HG02759 (cell line): Measurements from ENCODE around the gene RPL3.
"Not testable (repeated sequence)": the region's sequence is repeated elsewhere in the genome, so short reads cannot be mapped to it uniquely, and the experiment has no call there.

Source experiments
- ATAC-seq: cut with Tn5 transposase; IDR thresholded peaks from one replicate; pipeline ENCODE4 v1.9.1; 2021; ENCODE audit warnings: mild to moderate bottlenecking, moderate library complexity; ENCODE audit not compliant: unreplicated experiment

The RPL3 gene

GRCh38 chr22:39352306-39352891 lies 33.0 kb upstream of the RPL3 start:
- ATAC-seq: no peak

GRCh38 chr22:39351689-39352214 lies 32.3 kb upstream of the RPL3 start:
- ATAC-seq: peak; percentile 55

DNA sequence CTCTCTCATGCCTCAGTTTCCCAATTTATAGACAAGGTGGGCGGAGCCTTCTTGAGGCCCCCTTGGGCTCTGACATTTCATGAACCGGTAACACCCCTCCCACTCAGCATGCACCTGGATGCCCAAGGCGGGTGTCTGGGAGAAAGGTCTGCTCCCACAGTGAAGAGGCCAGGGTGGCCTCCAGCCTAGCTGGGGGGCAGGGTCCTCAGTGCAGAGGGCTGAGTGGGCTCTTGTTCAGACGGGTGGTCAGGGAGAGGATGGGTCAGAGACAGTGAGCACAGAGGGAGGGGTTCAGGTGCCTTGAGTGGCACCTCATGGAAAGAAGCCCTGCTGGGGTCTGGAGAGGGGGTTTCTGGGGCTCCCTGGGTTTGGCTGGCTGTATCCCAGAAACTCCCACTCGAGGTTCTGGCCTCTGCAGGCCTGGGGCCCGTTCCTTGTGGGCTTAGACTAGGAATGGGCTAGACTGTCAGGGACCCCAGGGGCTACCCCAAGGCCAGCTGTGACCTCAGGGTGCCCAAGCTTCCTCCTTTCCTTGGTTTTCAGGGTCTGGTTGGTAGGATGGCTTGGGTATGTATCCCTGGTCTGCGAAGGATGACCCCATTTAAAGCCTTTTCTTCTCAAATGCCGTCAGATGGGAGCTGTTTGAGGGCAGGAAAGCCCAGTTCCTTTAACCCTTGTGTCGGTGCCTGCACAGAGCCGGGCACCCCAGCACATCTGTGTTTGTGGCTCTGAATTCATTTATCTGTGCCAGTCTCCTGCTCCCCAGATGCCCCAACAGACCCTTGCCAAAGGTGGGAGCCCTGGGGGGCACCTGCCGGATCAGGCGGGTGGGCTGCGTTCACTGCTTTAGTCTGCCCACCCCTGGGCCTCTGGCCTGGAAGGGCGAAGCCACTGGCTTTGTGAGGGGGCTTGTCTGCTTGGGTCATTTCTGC lies 31.6 kb upstream of the RPL3 start:
- ATAC-seq: peak; percentile 6

GRCh38 chr22:39349967-39350726 lies 30.7 kb upstream of the RPL3 start, which contains the start of gene SYNGR1:
SYNGR1 (plus strand) TSS chr22:39349991; CDS start chr22:39350011, 20 bp downstream.
- ATAC-seq: no peak

DNA sequence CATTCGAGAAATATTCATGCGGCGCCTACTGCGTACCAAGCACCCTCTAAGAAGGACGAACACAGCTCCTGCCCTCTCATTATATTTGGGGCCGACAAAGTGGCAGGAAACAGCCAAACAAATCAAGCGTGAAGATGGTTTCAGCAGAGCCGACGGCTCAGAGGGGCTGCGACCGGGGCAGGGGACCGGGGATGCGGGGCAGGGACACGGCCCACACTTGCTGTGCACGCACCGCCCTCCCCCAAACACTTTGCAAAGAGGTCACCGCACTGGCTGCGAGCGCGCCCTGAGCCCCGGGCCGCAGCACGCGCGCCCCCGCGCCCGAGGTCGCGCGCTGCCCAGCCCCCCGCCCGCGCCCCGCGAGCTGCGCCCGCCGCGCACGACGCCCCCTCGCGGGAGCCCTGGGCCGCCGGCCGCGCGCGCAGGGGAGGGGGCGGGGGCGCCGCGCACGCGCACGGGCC lies 30.1 kb upstream of the RPL3 start:
- ATAC-seq: peak; percentile 56

GRCh38 chr22:39348909-39349505 lies 29.6 kb upstream of the RPL3 start:
- peak; percentile 18 for ATAC-seq

DNA sequence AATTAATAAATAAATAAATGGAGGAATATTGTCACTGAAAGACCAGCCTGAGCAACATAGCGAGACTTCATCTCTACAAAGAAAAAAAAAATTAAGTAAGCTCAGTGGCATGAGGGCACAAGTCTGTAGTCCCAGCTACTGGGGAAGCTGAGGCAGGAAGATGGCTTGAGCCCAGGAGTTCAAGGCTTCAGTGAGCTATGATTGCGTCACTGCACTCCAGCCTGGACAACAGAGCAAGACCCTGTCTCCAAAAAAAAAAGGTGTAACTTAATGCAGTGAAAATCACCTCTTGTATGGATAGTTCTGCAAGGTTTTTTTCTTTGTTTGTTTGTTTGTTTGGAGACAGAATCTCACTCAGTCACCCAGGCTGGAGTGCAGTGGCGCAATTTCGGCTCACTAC lies 25.8 kb upstream of the RPL3 start:
- ATAC-seq: no peak

GRCh38 chr22:39344046-39344390 lies 24.6 kb upstream of the RPL3 start:
- no peak for ATAC-seq

DNA sequence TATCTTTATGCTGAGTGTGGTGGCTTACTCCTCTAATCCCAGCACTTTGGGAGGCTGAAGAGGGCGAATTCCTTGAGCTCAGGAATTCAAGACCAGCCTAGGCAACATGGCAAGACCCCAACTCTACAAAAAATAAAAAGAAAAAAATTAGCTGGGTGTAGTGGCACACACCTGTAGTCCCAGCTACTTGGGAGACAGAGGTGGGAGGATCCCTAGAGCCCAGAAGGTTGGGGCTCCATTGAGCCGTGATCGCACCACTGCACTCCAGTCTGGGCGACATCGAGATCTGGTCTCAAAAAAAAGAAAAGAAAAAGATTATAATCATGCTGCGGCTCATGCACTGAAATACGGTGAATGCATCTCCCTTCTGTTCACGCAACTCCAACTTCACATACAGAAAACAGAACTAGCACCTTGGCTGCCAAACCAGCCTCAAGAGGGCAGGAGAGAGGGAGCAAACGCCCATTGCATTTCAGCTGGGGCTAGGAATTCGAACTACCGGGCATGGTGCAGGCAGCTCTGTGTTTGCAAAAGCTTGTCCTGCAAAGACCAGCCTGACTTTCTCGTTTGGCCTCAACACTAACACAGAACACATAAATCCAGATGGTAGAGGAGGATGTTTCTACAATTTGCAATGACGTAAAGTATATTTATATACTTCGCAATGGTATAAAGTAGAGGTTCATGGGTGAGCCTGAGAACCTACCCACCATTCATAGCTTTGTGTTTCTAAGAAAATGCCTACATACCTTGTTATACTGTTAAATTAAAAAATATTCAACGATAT lies 24.0 kb upstream of the RPL3 start:
- no peak for ATAC-seq

DNA sequence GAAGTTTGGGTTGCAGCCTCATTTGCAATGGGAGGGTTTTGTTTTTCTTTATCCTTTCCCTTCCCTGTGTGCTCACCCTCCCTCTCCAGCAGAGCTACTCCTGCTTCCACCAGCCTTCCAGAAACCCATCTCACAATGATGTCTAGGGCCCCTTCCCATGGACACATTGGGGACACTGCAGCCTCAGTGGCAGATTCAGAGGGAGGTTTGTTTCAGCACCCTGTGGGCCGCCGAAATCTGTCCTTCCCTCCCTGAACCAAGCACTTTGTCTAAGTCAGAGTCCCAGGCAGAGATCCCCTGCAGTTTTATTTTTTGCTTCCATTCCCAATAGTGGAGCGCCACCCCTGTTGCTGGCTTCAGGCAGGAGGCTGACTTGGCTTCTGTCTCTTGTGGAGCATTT lies 21.8 kb upstream of the RPL3 start:
- ATAC-seq: no peak

- ATAC-seq: not testable (repeated sequence)
Observed at GRCh38 chr22:39339775-39340174, 20.4 kb upstream of the RPL3 start.

GRCh38 chr22:39336411-39336810 lies 17.0 kb upstream of the RPL3 start:
- ATAC-seq: no peak

GRCh38 chr22:39332441-39333064 lies 13.1 kb upstream of the RPL3 start:
- peak; percentile 42 for ATAC-seq

DNA sequence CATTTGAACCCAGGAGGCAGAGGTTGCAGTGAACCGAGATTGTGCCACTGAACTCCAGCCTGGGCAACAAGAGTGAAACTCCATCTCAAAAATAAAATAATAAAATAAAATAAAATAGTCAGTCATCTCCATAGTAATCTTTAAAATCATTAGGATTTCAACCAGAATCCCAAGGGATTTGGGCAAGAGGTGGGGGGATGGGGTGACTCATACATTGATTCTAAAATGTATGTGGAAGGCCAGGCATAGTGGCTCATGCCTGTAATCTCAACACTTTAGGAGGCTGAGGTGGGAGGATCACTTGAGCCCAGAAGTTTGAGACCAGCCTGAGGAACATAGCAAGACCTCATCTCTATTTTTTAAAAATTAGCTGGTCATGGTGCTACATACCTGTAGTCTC lies 11.1 kb upstream of the RPL3 start:
- ATAC-seq: not testable (repeated sequence)

GRCh38 chr22:39327995-39328754 lies 8.8 kb upstream of the RPL3 start:
- ATAC-seq: no peak

DNA sequence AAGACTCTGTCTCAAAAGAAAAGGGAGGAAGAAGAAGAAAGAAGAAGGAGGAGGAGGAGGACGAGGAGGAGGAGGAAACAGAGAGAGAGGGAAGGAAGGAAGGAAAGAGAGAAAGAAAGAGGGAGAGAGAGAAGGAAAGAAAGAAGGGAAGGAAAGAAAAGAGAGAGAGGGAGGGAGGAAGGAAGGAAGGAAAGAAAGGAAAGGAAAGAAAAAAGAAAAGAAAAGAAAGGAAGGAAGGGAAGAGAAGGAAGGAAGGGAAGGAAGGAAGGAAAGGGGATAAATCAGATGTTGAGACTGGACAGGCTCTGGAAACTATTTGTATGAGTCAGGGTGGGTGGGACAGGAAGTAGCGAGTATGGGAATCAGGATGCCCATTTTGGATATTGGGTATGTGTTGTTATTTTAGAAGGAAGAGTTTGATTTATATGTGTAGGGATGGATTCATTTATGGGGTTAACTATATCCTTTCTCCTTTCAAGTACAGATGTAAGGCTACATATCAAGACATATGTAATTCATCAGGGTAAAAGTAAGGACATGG lies 6.0 kb upstream of the RPL3 start:
- no peak for ATAC-seq

DNA sequence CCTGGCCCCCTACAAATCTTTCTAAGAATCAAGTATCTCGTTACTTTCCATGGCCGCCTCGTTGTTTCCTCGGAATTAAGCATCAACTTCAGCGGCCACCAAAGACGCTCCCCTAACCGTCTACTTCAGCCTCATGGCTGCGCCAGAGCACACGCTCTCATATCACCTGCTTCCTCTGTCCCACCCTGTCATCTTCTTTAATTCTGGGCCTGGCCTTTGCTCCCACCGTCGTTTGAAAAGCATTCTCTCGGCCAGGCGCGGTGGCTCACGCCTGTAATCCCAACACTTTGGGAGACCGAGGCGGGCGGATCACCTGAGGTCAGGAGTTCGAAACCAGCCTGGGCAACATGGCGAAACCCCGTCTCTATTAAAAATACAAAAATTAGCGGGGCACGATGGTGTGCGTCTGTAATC lies 1.2 kb upstream of the RPL3 start:
- ATAC-seq: not testable (repeated sequence)

DNA sequence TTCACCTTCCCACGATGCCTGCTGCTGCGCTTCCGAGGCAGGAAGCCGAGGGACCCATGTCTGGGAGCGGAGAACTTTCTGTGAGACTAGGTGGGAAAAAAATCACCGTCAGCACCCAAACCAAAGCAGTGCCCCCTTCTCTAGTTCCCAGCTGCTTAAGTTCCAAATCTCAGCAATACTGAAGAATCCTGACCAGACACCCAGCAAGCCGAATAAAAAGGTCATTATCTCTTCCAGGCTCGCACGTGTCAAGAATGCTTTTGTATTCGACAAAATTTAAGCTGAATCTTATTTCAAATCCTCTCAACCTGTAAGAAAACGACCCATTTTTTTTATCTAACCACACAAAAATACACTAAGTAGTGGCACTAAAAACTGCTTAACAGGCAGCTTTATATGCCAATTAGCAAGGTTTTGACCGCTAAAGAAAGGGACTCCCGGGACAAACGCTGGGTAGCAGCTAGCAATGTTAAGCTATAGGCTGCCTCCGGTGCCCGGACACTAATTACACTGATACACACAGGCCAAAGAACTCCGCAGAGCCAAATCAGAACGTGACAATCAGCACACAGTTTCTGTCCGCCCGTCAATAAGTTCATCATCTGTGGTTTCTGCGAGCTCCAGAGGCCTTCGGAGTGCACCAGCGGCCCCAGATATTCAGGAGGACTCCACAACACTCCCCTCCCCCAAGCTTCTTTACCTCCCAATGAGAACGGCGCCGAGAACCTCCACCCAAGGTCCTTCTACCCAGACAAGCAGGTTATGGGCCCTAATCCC lies 728 bp downstream of the RPL3 start:
- ATAC-seq: no peak
